HG02571 (cell line): ENCODE measurements around the gene SMAD3.

ENCODE experiments used
- ATAC-seq: cut with Tn5 transposase; IDR thresholded peaks from one replicate; pipeline ENCODE4 v1.9.1; 2021; ENCODE audit warnings: mild to moderate bottlenecking, moderate library complexity; ENCODE audit not compliant: unreplicated experiment

The SMAD3 gene

GRCh38 chr15:67176195-67176971 lies 111.0 kb downstream of the SMAD3 start:
- ATAC-seq, result no peak

GRCh38 chr15:67177752-67178151 lies 112.3 kb downstream of the SMAD3 start:
- no peak for ATAC-seq

GRCh38 chr15:67178569-67179210 lies 113.3 kb downstream of the SMAD3 start:
- ATAC-seq, result no peak

- no peak for ATAC-seq
Measured at GRCh38 chr15:67179411-67179995, 114.1 kb downstream of the SMAD3 start.

- no peak for ATAC-seq
Measured at GRCh38 chr15:67180035-67180434, 114.6 kb downstream of the SMAD3 start.

GRCh38 chr15:67180514-67181191 lies 115.3 kb downstream of the SMAD3 start:
- ATAC-seq, result no peak

GRCh38 chr15:67181221-67181639 lies 115.8 kb downstream of the SMAD3 start:
- no peak for ATAC-seq

- no peak for ATAC-seq
Measured at GRCh38 chr15:67183443-67184169, 118.2 kb downstream of the SMAD3 start.

- no peak for ATAC-seq
Measured at GRCh38 chr15:67184208-67184925, 119.0 kb downstream of the SMAD3 start.

GRCh38 chr15:67185051-67185450 lies 119.6 kb downstream of the SMAD3 start:
- no peak for ATAC-seq

GRCh38 chr15:67185621-67186225 lies 120.3 kb downstream of the SMAD3 start:
- ATAC-seq, result no peak

- no peak for ATAC-seq
Measured at GRCh38 chr15:67186226-67186649, 120.8 kb downstream of the SMAD3 start.

- ATAC-seq, result no peak
Measured at GRCh38 chr15:67186688-67187087, 121.3 kb downstream of the SMAD3 start.

GRCh38 chr15:67187351-67187854 lies 122.0 kb downstream of the SMAD3 start:
- ATAC-seq, result no peak

GRCh38 chr15:67188551-67189218 lies 123.3 kb downstream of the SMAD3 start:
- no peak for ATAC-seq

GRCh38 chr15:67189326-67190051 lies 124.1 kb downstream of the SMAD3 start:
- no peak for ATAC-seq

- ATAC-seq, result no peak
Measured at GRCh38 chr15:67190326-67190725, 124.9 kb downstream of the SMAD3 start.

- ATAC-seq, result no peak
Measured at GRCh38 chr15:67190813-67191212, 125.4 kb downstream of the SMAD3 start.
